Measurements from ENCODE around the gene RMC1.

- TF ChIP-seq CTCF (IDR thresholded peaks at IDR 0.05) = no peak
- no peak for TF ChIP-seq POLR2A (IDR thresholded peaks at IDR 0.05)
Observed at GRCh38 chr18:23524213-23524707, 20.9 kb downstream of the RMC1 start.

All from heart left ventricle (tissue), 13 donors.